Mucosa of descending colon (tissue), 3 donors: Measurements from ENCODE around the gene NDRG4. TPM values are rescaled to one million over a fixed set of nuclear protein-coding genes. Genes with fewer than 3 reads are reported as not detected.

Experiments
- ATAC-seq: fragments of 200-7000 bp; cut with Tn5 transposase; one replicate; pipeline ENCODE4 v1.9.1; 2020; ENCODE audit warnings: mild to moderate bottlenecking, moderate library complexity
- DNase-seq, 3 donors: peaks; one replicate each; pipeline ENCODE4 v3.0.0-alpha.2; 2020
- H3K36me3 ChIP-seq: fragments of 200-600 bp; one replicate; pipeline ENCODE4 v1.8.0; 2021; ENCODE audit warnings: low read depth, mild to moderate bottlenecking
- H3K4me1 ChIP-seq: fragments of 200-600 bp; one replicate; pipeline ENCODE4 v1.8.0; 2021; ENCODE audit warnings: low read depth, mild to moderate bottlenecking
- H3K4me3 ChIP-seq: fragments of 200-600 bp; one replicate; pipeline ENCODE4 v1.8.0; 2021; ENCODE audit warnings: mild to moderate bottlenecking
- H3K9me3 ChIP-seq: fragments of 200-600 bp; one replicate; pipeline ENCODE4 v1.8.0; 2021; ENCODE audit warnings: mild to moderate bottlenecking
- CTCF ChIP-seq: fragments of 200-600 bp; IDR thresholded peaks from one replicate; pipeline ENCODE4 v1.8.0; 2022; ENCODE audit warnings: antibody characterized with exemption, mild to moderate bottlenecking
- intact Hi-C, 2 donors: fragments of 100-400 bp; cut with DNase I in 1 of 2; cut with micrococcal nuclease in 1 of 2; formaldehyde crosslinking; loops; one replicate each; pipeline versions ENCODE4 v1.11.0 to v1.11.1; 2022; cut with DNase I, micrococcal nuclease
- total RNA-seq, 3 donors: library from RNA; stranded (reverse); fragmentation: NEBNext Ultra II Directional in 2 of 3; extraction: Animal tissue kit (Norgen Biotek cat#: 25700) in 2 of 3; gene quantifications; one replicate each; pipeline versions ENCODE4 v1.2.1 to v1.2.4, GENCODE V29; 2021 to 2023
- donor health status: DM: no; HTN: no; CAD: no; lungs with moderate emphysema.
- donor health status: DM: no; HTN: no; CAD: no.
- donor health status: DM: no; HTN: yes; CAD: no.

NDRG4 gene
- total RNA-seq, 3 donors from 2014 or later: 3.0 to 15.8 (median 3.6) TPM

DNA sequence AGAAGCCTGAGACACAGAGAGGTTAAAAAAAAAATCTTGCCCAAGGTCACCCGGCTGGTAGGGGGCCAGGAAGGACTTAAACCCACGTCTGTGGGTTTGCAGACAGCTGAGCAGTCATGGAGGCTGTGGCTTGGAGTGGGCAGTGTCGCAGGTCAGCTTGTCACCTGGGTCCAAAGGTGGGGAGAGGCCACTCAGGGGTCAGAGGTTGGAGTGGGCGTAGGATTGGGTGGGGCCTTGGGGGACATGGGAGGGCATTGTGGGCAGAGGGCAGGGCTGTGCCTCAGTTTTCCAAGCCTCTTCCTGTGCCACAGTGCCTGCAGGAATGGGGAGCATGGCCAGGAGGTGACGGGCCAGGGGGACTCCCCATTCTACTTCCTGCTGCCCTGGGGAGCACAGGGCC, 2.0 kb upstream of the NDRG4 start:
- ATAC-seq (no peak), DNase-seq (no peak)
- Histone ChIP-seq H3K4me1 (peaks cover 13% of the 10 kb centered on the region), H3K36me3 (no peaks in the 10 kb centered on the region), H3K4me3 (no peak overlapping the region), H3K9me3 (no peaks in the 10 kb centered on the region)
- intact Hi-C loops: no loop called here
- no peak for TF ChIP-seq CTCF

DNA sequence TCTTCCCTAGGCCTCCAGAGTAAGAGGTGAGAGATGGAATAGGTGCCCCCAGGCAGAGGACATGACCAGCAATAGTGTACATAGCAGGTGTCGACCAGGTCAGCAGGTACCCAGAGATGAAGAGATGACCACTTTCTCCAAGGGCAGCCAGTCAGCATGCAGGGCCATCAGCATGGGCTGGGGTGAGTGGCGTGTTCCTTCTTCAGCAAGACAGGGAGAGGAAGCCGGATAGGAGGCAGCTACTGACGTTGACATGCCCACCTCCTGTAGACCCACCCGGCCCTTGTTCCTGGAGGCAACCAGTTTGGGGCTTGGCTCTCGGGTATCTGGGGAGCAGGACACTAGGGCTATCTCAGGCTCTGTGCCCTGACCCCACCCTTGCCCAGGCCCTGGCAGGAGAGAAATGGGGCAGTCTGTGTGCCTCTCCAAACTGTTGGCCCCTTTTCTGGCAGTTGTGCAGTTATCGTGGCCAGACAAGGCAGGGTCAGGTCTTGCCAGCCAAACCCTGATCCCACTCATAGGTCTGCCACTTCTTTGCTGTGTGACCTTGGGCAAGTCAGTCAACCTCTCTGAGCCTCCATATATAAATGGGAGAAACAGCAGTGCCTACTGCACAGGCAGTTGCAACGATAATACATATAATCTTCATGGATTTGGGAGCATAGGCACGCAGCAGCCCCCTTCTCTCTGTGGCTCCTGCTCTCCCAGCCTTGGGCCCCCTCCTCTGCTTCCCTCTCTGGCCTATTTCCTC, 1.4 kb upstream of the NDRG4 start:
- intact Hi-C loops: no loop called here
- peaks cover 13% of the 10 kb centered on the region for H3K4me1 ChIP-seq
- H3K36me3 ChIP-seq: no peaks in the 10 kb centered on the region
- ATAC-seq (no peak), DNase-seq (no peak)
- no peaks in the 10 kb centered on the region for H3K9me3 ChIP-seq
- no peak overlapping the region for H3K4me3 ChIP-seq
- TF ChIP-seq CTCF: no peak

- no peak for DNase-seq
- peaks cover 13% of the 10 kb centered on the region for H3K4me1 ChIP-seq
- no peak for ATAC-seq
These were observed 841 bp upstream of the NDRG4 start for GRCh38 chr16:58499092-58499511.

DNA sequence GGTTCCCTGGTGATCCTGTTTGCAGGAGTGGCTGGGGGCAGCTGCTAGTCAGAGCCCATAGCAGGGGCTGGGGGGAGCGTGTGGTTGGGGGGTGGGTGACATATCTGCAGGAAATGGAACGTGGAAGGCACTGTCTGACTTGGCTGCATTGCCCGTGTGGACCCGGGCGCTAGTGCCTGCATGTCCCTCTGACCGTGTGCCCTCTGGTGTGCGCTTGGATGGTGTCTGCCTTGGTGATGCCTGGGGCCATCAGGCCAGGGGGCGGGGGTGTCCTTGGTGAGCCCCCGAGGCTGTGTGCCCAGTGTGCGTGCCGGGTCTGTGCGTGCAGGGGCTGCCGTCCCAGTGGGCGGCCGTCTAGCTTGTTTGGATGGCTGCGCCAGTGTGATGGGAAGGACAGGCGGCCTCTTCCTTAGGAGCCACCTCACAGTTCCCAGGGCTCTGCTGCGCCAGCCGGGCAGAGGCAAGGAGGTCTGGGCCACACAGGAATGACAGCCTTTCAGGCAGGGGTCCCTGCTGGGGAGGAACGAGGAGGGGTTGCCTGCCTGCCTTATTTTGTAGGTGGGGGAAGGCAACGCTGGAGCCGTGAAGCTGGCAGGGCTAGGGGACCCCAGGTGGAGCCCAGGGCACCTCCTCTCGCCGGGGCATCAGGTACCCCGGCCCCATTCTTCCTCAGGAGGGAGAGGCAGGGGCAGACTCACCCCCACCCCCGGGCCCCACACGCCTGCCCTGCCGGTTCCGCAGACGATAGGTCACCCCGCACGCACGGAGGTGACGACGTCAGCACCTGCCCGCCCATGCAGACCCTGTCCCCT, 693 bp downstream of the NDRG4 start:
- H3K36me3 ChIP-seq: no peaks in the 10 kb centered on the region
- H3K9me3 ChIP-seq: no peaks in the 10 kb centered on the region
- no peak overlapping the region for H3K4me3 ChIP-seq
- peaks cover 13% of the 10 kb centered on the region for H3K4me1 ChIP-seq
- ATAC-seq: peak; percentile 12
- intact Hi-C loops: no loop called here
- DNase-seq: no peak
- TF ChIP-seq CTCF: no peak

More at GRCh38 chr16:58499092-58499511, 841 bp upstream of the NDRG4 start:
- TF ChIP-seq CTCF: no peak
- Histone ChIP-seq H3K36me3 (no peaks in the 10 kb centered on the region), H3K9me3 (no peaks in the 10 kb centered on the region), H3K4me3 (no peak overlapping the region)
- intact Hi-C loops: no loop called here

- no peaks in the 10 kb centered on the region for H3K9me3 ChIP-seq
- peaks cover 13% of the 10 kb centered on the region for H3K4me1 ChIP-seq
- intact Hi-C loops: no loop called here
- ATAC-seq (peak; percentile 50), DNase-seq (peak in 1 of 3 donors; percentile 31)
- no peak overlapping the region for H3K4me3 ChIP-seq
- H3K36me3 ChIP-seq: no peaks in the 10 kb centered on the region
- TF ChIP-seq CTCF: no peak
These were observed 1.5 kb downstream of the NDRG4 start for GRCh38 chr16:58501242-58502131.
